A549 treated with CpdA at 1 μM for 4 hours (cell line): Measurements from ENCODE around the gene XIST. TPM values are rescaled to one million over a fixed set of nuclear protein-coding genes. Genes with fewer than 3 reads are reported as not detected.

Experiments used
- total RNA-seq: library from RNA; stranded (reverse); fragments of 200-300 nt; extraction: Qiagen RNA extraction; gene quantifications from 5 replicates; pipeline ENCODE4 v1.2.3, GENCODE V29; 2022; ENCODE audit warnings: low read depth

XIST gene
- 0.08 TPM in 1 of 5 replicates, not detected in the others for total RNA-seq

GRCh38 chrX:73852467-73852866 lies at the start of gene XIST:
TSS of gene XIST (minus strand) at chrX:73852714.

